HG02798 (cell line): Measurements from ENCODE around the gene CADM2.
"Not testable (repeated sequence)": the region's sequence is repeated elsewhere in the genome, so short reads cannot be mapped to it uniquely, and the experiment has no call there.

Source experiments
- ATAC-seq: cut with Tn5 transposase; IDR thresholded peaks from one replicate; pipeline ENCODE4 v1.9.1; 2021; ENCODE audit warnings: mild to moderate bottlenecking; ENCODE audit not compliant: unreplicated experiment, poor library complexity

The CADM2 gene

GRCh38 chr3:85605066-85605465 lies 646.3 kb downstream of the CADM2 start:
- no peak for ATAC-seq

- ATAC-seq: no peak
These were observed 667.9 kb downstream of the CADM2 start for GRCh38 chr3:85626662-85627061.

- ATAC-seq: no peak
These were observed 669.1 kb downstream of the CADM2 start for GRCh38 chr3:85627932-85628331.

- ATAC-seq: no peak
These were observed 672.3 kb downstream of the CADM2 start for GRCh38 chr3:85631070-85631469.

GRCh38 chr3:85632921-85633320 lies 674.1 kb downstream of the CADM2 start:
- ATAC-seq: no peak

- ATAC-seq: no peak
These were observed 693.6 kb downstream of the CADM2 start for GRCh38 chr3:85652360-85652759.

GRCh38 chr3:85660451-85660850 lies 701.7 kb downstream of the CADM2 start:
- no peak for ATAC-seq

GRCh38 chr3:85662462-85662861 lies 703.7 kb downstream of the CADM2 start:
- ATAC-seq: no peak

GRCh38 chr3:85667744-85668143 lies 709.0 kb downstream of the CADM2 start:
- no peak for ATAC-seq

- ATAC-seq: no peak
These were observed 711.9 kb downstream of the CADM2 start for GRCh38 chr3:85670634-85671205.

- no peak for ATAC-seq
These were observed 714.0 kb downstream of the CADM2 start for GRCh38 chr3:85672761-85673160.

- no peak for ATAC-seq
These were observed 719.9 kb downstream of the CADM2 start for GRCh38 chr3:85678713-85679112.

- ATAC-seq: no peak
These were observed 723.1 kb downstream of the CADM2 start for GRCh38 chr3:85681906-85682305.

- ATAC-seq: no peak
These were observed 732.4 kb downstream of the CADM2 start for GRCh38 chr3:85691196-85691595.

- ATAC-seq: no peak
These were observed 738.4 kb downstream of the CADM2 start for GRCh38 chr3:85697156-85697555.

GRCh38 chr3:85706130-85706529 lies 747.3 kb downstream of the CADM2 start:
- ATAC-seq: no peak

- ATAC-seq: not testable (repeated sequence)
These were observed 749.5 kb downstream of the CADM2 start for GRCh38 chr3:85708325-85708724.

- no peak for ATAC-seq
These were observed 750.6 kb downstream of the CADM2 start for GRCh38 chr3:85709346-85709892.

GRCh38 chr3:85710490-85710889 lies 751.7 kb downstream of the CADM2 start:
- ATAC-seq: no peak

GRCh38 chr3:85721409-85722145 lies 762.8 kb downstream of the CADM2 start:
- ATAC-seq: no peak

- ATAC-seq: no peak
These were observed 767.0 kb downstream of the CADM2 start for GRCh38 chr3:85725809-85726208.

- ATAC-seq: no peak
These were observed 767.5 kb downstream of the CADM2 start for GRCh38 chr3:85726241-85726640.
